HG03175 (cell line): ENCODE results near the gene PARD3.
A peak's percentile ranks its signal among the peaks of the same experiment; 100 is the strongest.

Experiments
- ATAC-seq: cut with Tn5 transposase; IDR thresholded peaks from one replicate; pipeline ENCODE4 v1.9.1; 2021; ENCODE audit warnings: mild to moderate bottlenecking, moderate library complexity; ENCODE audit not compliant: unreplicated experiment

Gene PARD3

DNA sequence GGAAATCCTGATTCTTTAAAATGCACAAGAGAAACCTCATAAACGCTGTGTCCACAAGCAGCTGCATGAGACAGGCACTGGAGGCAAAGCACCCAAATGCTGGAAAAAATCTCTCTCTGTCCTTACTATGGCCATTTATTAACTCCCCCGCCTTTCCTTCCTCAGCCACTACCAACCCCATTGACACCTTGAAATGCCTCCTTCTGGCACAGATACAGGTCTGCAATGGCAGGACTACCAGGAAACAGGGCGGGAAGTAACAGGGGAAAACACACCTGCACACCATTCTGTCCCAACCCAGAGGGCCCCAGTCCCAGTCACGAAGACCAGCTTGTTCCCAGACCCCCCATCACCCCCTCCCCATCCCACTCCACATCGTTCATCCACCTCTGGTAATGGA is 224.3 kb downstream of the PARD3 start:
- no peak for ATAC-seq

DNA sequence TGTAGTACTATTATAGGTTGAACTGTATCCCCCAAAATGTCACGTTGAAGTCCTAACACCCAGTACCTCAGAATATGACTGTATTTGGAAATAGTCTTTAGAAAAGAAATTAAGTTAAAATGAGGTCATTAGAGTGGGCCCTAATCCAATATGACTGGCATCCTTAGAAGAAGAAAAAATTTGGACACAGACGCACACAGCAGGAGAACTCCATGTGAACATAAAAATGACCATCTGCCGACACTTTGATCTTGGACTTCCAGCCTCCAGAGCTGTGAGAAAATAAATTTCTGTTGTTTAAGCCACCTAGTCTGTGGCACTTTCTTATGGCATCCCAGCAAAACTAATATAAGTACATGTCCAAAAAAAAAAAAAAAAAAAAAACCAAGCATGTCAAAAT is 225.8 kb downstream of the PARD3 start:
- ATAC-seq, result no peak

DNA sequence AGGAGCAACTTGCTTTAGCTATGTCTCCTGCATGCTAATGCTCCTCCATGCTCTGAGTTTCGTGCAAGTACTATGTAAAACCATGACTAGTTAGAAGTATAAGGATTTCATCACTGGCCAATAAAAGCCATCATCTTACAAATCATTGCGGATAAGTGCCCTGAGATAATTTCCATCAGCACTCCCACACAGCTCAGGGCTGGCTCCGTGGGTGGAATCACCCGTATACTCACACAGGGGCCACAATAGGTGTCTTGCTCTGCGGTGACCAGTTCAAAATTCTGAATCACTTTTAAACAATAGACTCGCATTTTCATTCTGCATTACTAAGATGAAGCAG is 227.4 kb downstream of the PARD3 start:
- ATAC-seq, result no peak

DNA sequence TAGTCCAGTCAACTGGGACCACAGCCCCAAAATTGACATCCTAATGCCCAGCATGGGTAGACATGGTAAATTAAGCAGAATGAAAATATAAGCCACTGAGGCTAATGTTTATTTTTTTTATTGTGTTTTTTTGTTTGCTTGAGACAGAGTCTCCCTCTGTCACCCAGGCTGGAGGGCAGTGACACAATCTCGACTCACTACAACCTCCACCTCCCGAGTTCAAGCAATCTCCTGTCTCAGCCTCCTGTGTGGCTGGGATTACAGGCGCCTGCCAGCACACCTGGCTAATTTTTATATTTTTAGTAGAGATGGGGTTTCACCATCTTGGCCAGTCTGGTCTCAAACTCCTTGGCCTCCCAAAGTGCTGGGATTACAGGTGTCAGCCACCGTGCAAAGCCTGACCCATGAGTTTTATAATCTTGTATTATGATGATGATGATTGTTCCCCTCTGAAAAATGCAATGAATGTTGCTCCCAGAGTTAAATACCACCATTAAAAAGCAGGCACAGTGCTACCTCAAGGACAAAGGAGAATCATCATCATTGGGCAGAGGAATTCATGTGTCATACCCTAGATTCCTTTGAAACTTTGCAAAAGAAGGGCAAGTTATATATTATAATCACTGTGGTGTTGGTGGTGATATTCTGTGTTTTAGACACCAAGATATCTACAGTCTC is 228.0 kb downstream of the PARD3 start:
- ATAC-seq, result no peak

DNA sequence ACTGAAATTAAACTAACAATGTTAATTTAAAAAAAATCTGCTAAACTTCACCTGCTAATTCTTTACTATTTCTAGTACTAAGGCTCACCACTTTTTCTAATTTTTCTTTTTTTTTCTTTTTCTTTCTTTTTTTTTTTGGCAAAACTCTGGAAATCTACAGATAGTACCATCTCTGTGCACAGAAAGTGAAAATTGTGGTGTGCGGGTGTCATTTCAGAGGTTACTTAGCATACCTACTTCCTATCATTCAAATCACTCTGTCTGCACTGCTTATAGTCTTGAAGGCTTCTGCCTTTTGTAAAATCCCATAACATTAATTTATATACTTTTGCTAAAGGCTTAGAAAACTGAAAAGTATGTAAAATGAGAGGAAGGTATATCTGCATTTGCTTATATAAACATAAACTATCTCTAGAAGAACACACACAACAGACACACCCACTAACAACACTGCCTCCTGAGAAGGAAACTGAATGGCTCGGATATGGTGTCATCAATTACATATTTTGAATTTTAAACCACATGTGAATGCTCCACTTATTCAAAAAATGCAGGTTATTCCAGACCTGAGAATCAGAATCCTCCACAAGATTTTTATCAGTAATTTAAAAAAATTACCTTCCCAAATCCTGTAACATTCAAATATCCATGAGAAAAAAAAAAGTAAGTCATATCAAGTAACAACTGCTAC is 229.5 kb downstream of the PARD3 start:
- ATAC-seq, result peak; percentile 50

DNA sequence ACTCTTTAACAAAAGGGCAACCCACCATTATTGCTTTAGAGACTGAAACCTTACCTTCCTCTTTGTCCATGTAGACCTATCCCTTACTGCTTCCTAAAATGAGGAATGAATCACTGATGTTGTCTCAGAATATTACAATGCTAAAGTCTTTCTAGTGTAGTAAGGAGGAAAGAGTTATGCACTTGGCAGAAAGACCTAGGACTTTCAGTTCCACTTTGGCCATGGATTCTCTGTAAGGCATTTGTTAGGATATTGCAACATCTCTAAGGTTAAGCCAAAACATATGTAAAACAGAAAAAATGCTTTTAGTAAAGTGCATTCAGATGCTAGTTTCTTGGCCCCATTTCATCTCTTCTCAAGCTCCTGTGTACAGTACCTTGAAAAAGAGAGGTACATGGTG is 230.9 kb downstream of the PARD3 start:
- ATAC-seq, result no peak

DNA sequence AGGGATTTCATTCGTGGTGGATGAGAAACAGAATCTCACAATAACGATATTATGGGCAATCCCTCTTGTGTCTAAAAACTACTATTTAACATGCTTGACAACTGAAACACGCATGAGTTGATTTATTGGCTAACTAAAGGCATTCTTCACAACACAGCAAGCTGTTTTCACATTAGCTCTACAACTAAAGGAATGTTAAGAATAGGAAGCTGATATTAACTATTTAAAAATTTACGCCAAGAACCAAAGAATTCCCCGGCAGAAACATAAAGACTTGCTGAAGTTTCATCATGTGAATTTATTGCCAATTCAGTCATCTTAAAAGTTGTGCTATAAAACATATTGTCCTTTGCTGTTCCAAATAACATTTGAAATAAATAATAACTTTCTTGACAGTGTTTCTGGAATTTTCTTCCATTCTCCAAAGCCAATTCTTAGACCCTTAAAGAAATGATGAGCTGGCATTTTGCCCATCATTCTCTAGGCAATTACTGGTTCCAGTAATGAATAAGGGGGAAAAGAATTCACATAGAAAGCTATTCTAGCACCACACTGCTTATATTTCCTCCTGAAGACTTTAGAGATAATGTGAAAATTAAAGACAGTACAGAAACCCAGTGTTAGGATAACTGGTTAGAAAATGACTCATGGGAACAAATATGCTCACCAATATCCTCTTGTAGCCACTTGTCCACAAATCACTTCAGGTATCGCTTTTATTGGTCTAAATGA is 233.1 kb downstream of the PARD3 start:
- ATAC-seq, result no peak

DNA sequence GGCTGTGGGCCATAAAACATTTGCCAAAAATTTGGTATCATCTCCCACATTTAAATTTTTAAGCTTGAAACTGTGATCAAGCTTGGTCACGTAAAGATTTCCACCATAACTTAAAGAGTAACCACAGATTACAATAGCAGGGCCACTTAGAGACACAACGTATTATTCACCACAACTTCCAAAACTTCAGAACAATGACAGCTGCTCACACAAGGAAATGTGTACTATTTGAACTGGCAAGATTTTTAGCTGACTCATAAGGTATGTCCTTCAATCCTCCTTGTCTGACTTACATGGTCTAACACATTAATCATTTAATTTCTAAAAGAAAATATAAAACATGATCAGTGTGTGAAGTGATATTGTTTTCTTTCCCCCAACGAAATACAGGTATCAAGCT is 234.5 kb downstream of the PARD3 start:
- no peak for ATAC-seq

DNA sequence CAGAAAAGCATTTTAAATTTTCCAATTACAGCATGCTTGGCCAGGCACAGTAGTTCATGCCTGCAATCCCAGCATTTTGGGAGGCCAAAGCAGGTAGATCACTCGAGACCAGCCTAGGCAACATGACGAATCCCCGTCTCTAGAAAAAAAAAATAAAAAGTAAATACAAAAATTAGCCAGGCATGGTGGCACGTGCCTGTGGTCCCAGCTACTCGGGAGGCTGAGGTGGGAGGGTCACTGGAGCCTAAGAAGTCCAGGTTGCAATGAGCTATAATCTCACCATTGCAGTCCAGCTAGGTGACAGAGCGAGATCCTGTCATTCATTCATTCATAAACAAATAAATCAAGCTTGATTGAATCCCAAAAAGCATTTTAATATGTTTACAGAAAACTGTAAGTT is 234.9 kb downstream of the PARD3 start:
- ATAC-seq, result no peak

DNA sequence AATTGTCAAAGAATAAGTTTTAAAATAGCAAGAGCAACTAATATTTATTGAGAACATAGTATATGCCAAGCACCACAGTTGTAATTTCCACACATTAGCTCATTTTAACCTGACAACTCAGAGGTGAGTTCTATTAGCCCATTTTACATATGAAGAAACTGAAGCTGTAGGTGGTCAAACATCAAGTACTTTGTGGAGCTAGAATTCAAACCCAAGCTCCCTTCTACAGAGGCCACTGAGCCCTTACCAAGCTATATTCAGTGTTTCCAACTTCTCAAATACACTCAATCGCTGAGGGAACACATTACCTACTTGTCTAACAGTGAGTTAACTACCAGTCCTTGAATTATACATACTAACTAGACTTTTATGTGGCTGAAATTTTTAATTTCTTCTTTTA is 236.6 kb downstream of the PARD3 start:
- no peak for ATAC-seq

DNA sequence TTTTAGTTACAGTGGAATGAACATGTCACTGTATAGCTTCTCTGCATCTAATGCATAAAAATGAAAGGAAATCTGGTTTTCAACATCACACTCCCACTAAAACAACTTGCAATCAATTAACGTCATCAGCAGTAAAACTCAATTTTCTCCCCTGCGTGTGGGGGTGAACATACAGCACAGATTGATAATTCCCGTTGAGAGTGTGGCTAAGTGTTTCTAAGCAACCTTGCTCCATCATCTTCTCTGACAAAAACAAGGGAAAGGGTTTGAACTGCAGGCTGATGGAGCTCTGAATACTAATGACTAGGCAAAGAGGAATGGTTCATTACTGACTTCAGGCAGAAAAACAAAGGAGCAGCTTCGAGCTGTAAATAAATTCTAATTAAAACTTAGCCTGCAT is 238.3 kb downstream of the PARD3 start:
- ATAC-seq, result no peak

DNA sequence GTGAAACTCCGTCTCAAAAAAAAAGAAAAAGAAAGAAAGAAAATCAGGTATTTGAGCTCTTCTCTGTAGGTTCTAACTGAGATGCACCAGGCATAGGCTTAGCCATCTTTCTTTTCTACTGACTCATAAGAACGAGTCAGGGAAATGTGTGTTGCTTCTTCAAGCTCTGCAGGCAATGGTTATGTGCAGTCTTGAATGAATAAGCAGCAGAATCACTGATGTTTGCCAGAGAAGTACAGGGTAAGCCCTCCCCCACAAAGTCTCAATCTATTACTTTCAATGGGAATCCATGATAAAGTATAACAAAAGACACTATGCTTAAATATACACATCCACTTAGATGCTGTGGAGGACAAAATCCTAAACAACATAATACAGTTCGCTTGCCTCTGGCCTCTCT is 239.2 kb downstream of the PARD3 start:
- ATAC-seq, result no peak

DNA sequence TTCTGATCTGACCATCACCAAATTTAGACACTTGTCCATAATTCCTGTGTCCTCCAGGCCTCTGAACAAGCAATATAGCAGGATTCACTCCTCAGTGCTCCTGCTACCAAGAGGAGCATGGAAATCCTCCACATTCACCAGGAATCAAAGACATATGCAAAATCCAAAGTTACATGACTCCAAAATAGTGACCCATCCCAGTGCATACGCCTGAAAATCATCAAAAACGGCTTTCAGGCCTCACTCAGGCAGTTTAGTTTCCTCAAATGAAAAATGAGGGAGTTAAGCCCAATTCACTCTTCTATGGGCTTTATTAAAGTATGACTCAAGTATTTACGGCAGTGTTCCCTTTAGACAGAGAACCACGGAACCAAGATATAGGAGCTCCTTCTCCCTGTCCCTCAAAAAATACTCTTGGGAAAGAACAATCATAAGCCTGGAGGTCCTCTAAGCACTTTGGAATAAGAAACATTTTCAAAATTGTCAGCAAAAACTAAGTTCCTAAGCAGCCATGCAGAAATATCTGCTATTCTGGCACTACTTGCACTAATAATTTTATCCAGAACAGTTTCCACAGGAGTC is 240.7 kb downstream of the PARD3 start:
- ATAC-seq, result no peak

DNA sequence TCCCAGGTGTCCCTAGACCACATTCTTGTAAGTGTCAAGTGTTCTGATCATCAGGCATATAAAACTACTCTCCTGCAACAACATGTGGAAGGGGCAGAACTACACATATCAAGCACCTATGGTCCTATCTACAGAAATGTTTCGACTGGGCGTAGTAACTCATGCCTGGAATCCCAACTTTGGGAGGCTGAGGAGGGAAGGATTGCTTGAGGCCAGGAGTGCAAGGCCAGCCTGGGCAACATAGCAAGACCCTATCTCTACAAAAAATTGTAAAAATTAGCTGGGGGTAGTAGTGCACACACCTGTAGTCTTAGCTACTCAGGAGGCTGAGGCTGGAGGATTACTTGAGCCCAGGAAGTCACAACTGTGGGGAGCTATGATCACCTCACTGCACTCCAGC is 244.2 kb downstream of the PARD3 start:
- no peak for ATAC-seq

DNA sequence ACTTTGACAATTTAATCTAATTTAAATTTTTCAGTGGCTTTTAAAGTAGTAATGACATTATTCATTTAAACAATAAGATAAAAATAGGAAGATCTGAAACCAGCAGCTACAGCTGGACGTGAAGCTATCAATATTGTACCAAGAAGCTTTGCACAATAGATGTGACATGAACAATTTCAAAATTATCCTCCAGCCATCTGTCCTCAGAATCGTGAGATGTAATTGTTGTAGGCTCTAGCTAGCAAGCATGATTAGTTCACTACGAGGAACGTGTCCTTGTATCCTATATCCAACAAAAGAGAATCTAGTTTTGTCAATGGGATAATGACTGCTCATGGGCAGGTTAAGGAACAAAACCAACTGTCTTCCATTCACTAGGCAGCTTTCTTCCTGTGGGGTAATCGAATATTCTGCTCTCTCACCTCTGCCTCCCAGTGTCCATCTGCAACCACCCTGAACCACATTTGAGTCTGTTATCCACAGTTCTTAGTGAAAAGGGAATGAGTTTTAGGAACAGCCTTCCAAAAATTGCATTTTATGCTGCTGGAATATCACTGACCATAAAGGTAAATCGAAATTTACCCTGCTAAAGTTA is 247.3 kb downstream of the PARD3 start:
- no peak for ATAC-seq

DNA sequence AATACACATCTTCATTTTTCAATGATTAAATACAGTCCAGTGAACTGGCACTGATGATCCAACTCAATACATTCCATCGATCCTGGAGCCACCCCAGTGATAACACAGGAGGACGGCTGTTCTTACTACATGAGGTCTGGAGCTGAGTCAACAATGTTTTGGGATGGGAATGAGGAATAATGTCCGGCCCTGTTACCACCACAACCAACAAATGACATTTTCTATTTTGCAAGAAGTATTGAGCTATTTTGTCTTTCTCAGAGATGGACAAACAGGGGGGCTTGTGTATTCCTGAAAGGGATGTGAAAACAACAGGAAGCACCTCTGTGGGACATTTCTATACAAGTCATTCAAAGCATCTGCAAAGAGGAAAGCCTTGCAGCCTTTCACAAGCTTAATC is 249.2 kb downstream of the PARD3 start:
- no peak for ATAC-seq

DNA sequence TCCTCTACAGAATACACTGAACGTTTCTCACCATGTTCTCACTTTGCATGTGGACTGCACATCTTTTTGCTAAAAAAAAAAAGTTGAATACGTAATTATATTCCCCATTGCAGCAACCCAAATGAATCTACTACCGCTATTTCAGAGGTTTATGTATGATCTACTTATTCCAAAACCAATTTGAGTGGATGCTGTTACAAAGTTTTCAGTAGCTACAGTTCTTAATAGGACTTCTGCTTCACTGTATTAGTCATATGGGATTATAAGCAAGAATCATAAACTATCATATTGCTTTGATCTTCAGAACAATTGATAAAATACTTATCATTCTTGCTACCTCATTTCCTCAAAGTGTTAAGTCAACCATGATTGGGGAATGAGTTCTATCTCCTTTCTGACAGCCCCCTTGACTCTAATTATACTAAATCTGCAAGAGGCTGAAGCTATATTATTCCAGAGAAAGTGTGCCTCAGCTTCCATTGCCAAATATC is 257.0 kb downstream of the PARD3 start:
- no peak for ATAC-seq

DNA sequence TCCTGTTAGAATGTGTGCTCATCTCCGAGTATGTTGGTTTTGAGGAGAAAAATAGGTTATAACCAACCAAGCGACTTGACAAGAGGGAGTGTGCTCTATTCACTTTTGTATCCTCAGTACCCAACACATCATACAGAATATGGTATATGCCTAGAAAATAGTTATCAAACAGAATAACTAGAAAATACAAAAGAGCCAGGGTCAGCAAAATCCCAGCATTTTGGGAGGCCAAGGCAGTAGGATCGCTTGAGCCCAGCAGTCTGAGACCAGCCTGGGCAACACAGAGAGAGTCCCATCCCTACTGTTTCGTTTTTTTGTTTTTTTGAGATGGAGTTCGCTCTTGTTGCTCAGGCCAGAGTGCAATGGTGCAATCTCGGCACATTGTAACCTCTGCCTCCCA is 257.9 kb downstream of the PARD3 start:
- ATAC-seq, result no peak

DNA sequence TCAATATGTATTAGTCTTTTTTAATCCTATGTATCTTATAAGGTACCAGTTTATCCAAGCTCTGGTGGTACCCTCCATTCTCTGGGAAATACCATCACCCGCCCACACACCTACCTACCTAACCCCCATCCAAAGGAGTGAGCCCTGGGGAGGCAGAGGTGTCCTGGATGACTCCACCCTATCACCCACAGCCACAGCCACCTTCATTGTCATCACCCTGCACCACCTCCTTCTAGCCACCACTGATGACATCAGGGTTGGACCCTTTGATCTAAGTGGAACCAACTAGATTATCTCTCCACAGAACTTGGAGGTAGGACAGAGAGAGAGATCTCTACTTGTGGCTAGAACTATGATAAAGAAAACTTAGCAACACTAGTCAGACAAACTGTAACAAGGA is 259.4 kb downstream of the PARD3 start:
- no peak for ATAC-seq

DNA sequence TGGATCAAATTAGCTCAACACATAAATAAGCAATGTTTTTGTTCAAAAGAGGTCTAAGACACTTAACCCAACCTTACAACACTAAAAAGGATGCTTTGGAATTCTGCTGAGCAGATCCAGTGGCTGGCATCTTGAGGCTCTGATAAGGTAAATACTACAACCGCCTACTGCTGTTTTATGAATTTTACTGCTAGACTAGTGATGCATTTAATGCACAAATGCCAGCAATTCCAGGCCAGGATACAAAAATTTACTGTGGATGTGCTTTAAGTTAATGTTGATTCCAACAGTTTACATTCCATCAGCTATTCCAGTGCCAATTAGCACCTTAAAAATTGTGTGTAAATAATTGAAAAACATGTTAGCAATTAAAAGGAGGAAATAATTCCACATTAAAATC is 261.3 kb downstream of the PARD3 start:
- no peak for ATAC-seq

DNA sequence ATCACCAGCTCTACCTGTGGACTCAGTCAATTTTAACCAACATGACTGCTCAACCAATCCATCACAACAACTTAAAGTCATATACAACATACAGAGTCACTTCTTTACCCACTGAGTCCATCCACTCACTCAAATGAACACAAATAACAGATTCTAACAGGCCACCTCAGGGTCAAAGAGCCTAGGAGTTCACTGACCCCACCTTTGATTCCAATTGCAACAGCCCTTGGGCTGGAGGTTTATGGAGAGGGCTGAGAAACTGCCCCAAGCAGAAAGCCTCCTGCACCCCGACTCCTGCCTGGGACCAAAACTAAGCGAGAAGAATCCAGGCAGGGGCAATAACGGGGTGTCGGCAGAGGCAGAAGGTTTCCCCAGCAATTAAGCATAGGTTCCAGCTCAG is 263.8 kb downstream of the PARD3 start:
- no peak for ATAC-seq
